HCT116 (cell line): ENCODE results near the gene ISCU. TPM values are rescaled to one million over a fixed set of nuclear protein-coding genes. Genes with fewer than 3 reads are reported as not detected.

ENCODE experiments used
- ATAC-seq: fragments of 200-7000 bp; cut with Tn5 transposase; 2 replicates; pipeline ENCODE4 v1.9.1; 2020; ENCODE audit warnings: mild to moderate bottlenecking, moderate library complexity
- BruUV-seq: library from RNA; stranded (reverse); fragments of 400-500 nt; replicated peaks from 2 replicates; lab custom pipeline; 2021; lab: Mats Ljungman, UMichigan
- CTCF ChIA-PET: fragments of 300-600 bp; sonication (Branson Sonifier 250); formaldehyde crosslinking; loops from one replicate; lab custom pipeline; 2021; ENCODE audit warnings: antibody characterized with exemption; lab: Charles Lee
- POLR2A ChIA-PET: fragments of 300-600, 350-600 bp; sonication (Branson Sonifier 250); formaldehyde crosslinking; loops from one replicate; lab custom pipeline; 2021; ENCODE audit warnings: antibody characterized with exemption; lab: Charles Lee
- RAD21 ChIA-PET, 2 experiments: fragments of 300-600 bp; sonication (Branson Sonifier 250); formaldehyde crosslinking; loops; one replicate each; lab custom pipeline; 2023; ENCODE audit warnings: low total read pairs in 2 of 2; ENCODE audit not compliant: uncharacterized antibody in 2 of 2, unreplicated experiment in 2 of 2, low non-redundant PET in 1 of 2; lab: Charles Lee
- DNase-seq: peaks from one replicate; pipeline ENCODE4 v3.0.0-alpha.2; 2010; ENCODE audit warnings: low read depth, low spot score
- H2AFZ ChIP-seq: fragments of 200-600 bp; shearing (Covaris generic), sonication (generic); 2 replicates; pipeline ENCODE4 v1.6.1; 2017; ENCODE audit warnings: low read depth, mixed run types, mixed read lengths, antibody characterized with exemption, low read length; ENCODE audit not compliant: poor library complexity, severe bottlenecking
- H3K27ac ChIP-seq: 2 replicates; pipeline ENCODE4 v1.5.1; 2012; ENCODE audit warnings: low read depth, low read length
- H3K27me3 ChIP-seq: fragments of 200-600 bp; sonication (generic); 2 replicates; pipeline ENCODE4 v1.6.1; 2016; ENCODE audit warnings: mixed run types, low read length, mixed read lengths; ENCODE audit not compliant: insufficient read depth
- H3K36me3 ChIP-seq, 2 experiments: fragments of 200-500 bp in 1 of 2; fragments of 200-600 bp in 1 of 2; sonication (Bioruptor generic) in 1 of 2; sonication (generic) in 1 of 2; 2 replicates each; pipeline versions ENCODE4 v1.5.1 to v1.6.1; 2014 to 2016; ENCODE audit warnings: low read length in 2 of 2, inconsistent platforms in 1 of 2, mixed read lengths in 1 of 2, mixed run types in 1 of 2; ENCODE audit not compliant: insufficient read depth in 2 of 2, control insufficient read depth in 1 of 2
- H3K4me1 ChIP-seq, 2 experiments: fragments of 200-600 bp in 1 of 2; sonication (generic) in 1 of 2; 2 replicates each; pipeline versions ENCODE4 v1.5.1 to v1.6.1; 2012 to 2017; ENCODE audit warnings: low read length in 2 of 2, inconsistent platforms in 1 of 2, mild to moderate bottlenecking in 1 of 2, mixed read lengths in 1 of 2, mixed run types in 1 of 2, moderate library complexity in 1 of 2; ENCODE audit not compliant: insufficient read depth in 2 of 2, control insufficient read depth in 1 of 2
- H3K4me2 ChIP-seq: fragments of 200-600 bp; sonication (generic); 2 replicates; pipeline ENCODE4 v1.6.1; 2017; ENCODE audit warnings: mixed run types, low read length, mixed read lengths
- H3K4me3 ChIP-seq, 2 experiments: fragments of 200-600 bp in 1 of 2; sonication (generic) in 1 of 2; replicated peaks in 1 of 2; 2 replicates each; pipeline ENCODE4 v1.5.1; 2011 to 2016; ENCODE audit warnings: low read length in 2 of 2, control low read depth in 1 of 2, low read depth in 1 of 2, mild to moderate bottlenecking in 1 of 2, mixed read lengths in 1 of 2, mixed run types in 1 of 2
- H3K79me2 ChIP-seq: fragments of 200-600 bp; sonication (generic); 2 replicates; pipeline ENCODE4 v1.6.1; 2017; ENCODE audit warnings: mild to moderate bottlenecking, mixed run types, low read length, moderate library complexity, mixed read lengths; ENCODE audit not compliant: insufficient read depth
- H3K9ac ChIP-seq: fragments of 200-600 bp; sonication (generic); 2 replicates; pipeline ENCODE4 v1.6.1; 2016; ENCODE audit warnings: low read length, mixed read lengths
- H3K9me2 ChIP-seq: fragments of 200-600 bp; sonication (generic), shearing (Covaris generic); 2 replicates; pipeline ENCODE4 v1.6.1; 2017; ENCODE audit warnings: mixed run types, mild to moderate bottlenecking, moderate library complexity; ENCODE audit not compliant: insufficient read depth
- H3K9me3 ChIP-seq, 2 experiments: fragments of 200-500 bp in 1 of 2; fragments of 200-600 bp in 1 of 2; sonication (Bioruptor generic) in 1 of 2; sonication (generic) in 1 of 2; 2 replicates each; pipeline ENCODE4 v1.6.1; 2014 to 2017; ENCODE audit warnings: low read length in 2 of 2, mixed read lengths in 2 of 2, inconsistent platforms in 1 of 2, low read depth in 1 of 2, mild to moderate bottlenecking in 1 of 2, mixed run types in 1 of 2, moderate library complexity in 1 of 2; ENCODE audit not compliant: control insufficient read depth in 1 of 2, insufficient read depth in 1 of 2
- H4K20me1 ChIP-seq: fragments of 200-600 bp; sonication (generic), shearing (Covaris generic); 2 replicates; pipeline ENCODE4 v1.6.1; 2017; ENCODE audit warnings: mixed run types, mild to moderate bottlenecking, moderate library complexity; ENCODE audit not compliant: insufficient read depth
- CEBPB ChIP-seq: IDR thresholded peaks from 2 replicates; pipeline ENCODE4 v1.6.1; 2012; ENCODE audit warnings: low read depth
- EGR1 ChIP-seq: IDR thresholded peaks from 2 replicates; pipeline ENCODE4 v1.6.1; 2012; ENCODE audit warnings: low read depth
- ELF1 ChIP-seq: IDR thresholded peaks from 2 replicates; pipeline ENCODE4 v1.6.1; 2012; ENCODE audit warnings: low read depth, borderline replicate concordance
- EZH2phosphoT487 ChIP-seq: fragments of 200-600 bp; IDR thresholded peaks from 2 replicates; pipeline ENCODE4 v1.6.1; 2018; ENCODE audit warnings: antibody characterized with exemption, borderline replicate concordance
- JUND ChIP-seq: IDR thresholded peaks from 2 replicates; pipeline ENCODE4 v1.6.1; 2012
- intact Hi-C: fragments of 100-400 bp; cut with micrococcal nuclease; formaldehyde crosslinking; loops from 2 replicates; pipeline ENCODE4 v1.10.0; 2022
- total RNA-seq: library from RNA; stranded (reverse); gene quantifications from one replicate; pipeline ENCODE4 v1.2.1, GENCODE V29; 2021; ENCODE audit not compliant: unreplicated experiment
- TF ChIP-seq, protein P1 (sequence below): IDR thresholded peaks from 2 replicates; pipeline ENCODE4 v1.6.1; 2011; ENCODE audit warnings: mild to moderate bottlenecking, low read length, moderate library complexity; ENCODE audit not compliant: insufficient replicate concordance; ENCODE audit errors: extremely low read depth
- TF ChIP-seq, protein P2 (sequence below): IDR thresholded peaks from 2 replicates; pipeline ENCODE4 v1.6.1; 2012

Gene ISCU
- total RNA-seq, 1 experiment from 2014 or later = 89.6 TPM

DNA sequence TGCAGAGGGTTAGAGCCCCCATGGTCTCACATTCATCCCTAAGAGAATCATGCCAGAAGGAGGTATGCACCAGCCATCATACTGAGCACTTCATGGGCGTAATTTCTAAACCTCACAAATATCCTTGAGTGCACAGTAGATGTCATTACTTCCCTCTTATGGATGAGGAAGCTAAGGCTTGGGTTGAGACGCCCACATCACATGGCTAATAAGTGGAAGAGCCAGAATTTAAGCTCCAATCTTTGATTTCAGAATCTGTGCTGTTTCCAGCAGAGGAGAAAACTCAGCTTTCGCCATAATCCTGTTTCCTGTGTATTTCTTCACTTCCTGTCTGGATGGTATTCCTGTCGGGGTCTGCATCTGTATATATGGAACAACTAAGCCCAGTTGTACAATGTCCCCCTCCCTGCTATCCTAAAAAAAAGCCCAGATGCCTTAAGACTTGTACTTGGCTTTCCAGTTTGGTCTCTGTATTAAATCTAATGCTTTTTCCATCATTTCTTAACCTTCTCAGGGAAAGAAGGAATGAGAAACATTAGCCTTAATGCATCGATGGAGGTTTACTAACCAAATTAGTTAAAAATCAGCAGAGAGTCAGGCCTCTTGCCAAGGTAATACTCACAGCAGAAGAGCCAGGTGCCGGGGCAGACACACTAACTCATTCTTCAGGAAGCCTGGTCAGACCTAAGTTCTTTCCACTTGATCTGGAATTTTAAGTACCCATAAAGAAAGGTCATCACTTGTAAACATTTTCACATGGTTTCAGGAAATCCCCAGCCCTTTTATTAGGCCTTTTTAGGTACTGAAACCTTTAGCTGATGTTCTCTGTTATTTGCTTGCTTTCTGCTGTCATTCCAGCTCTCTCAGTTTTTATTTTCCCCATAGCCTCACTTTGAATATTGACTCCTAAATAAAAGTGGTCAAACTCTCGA is 5.3 kb downstream of the ISCU start:
- POLR2A ChIA-PET = no interaction called here
- H3K36me3 ChIP-seq = peaks cover 26 to 38% of the 10 kb centered on the region in 2 experiments
- TF ChIP-seq EZH2phosphoT487 (no peak), EGR1 (no peak), CEBPB (no peak), ELF1 (no peak), JUND (no peak)
- TF ChIP-seq, protein P1, sequence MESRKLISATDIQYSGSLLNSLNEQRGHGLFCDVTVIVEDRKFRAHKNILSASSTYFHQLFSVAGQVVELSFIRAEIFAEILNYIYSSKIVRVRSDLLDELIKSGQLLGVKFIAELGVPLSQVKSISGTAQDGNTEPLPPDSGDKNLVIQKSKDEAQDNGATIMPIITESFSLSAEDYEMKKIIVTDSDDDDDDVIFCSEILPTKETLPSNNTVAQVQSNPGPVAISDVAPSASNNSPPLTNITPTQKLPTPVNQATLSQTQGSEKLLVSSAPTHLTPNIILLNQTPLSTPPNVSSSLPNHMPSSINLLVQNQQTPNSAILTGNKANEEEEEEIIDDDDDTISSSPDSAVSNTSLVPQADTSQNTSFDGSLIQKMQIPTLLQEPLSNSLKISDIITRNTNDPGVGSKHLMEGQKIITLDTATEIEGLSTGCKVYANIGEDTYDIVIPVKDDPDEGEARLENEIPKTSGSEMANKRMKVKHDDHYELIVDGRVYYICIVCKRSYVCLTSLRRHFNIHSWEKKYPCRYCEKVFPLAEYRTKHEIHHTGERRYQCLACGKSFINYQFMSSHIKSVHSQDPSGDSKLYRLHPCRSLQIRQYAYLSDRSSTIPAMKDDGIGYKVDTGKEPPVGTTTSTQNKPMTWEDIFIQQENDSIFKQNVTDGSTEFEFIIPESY = no peak
- TF ChIP-seq, protein P2, sequence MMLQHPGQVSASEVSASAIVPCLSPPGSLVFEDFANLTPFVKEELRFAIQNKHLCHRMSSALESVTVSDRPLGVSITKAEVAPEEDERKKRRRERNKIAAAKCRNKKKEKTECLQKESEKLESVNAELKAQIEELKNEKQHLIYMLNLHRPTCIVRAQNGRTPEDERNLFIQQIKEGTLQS = no peak

More for the DNA sequence above, 5.3 kb downstream of the ISCU start:
- ChIA-PET CTCF (interaction anchor here (0.9 to 2.1 kb wide), 2 partner anchors 50 to 51 kb away, joined by 3 to 11 read pairs; no protein-coding TSS in a partner anchor), RAD21 (no interaction called here)
- no peak overlapping the region for H3K9ac ChIP-seq
- no peaks in the 10 kb centered on the region for H3K9me2 ChIP-seq
- no peak overlapping the region for H3K4me3 ChIP-seq
- intact Hi-C loops = loop anchor here (5.0 to 10.0 kb wide), 2 partner anchors 267 to 385 kb away; no protein-coding TSS in a partner anchor
- H3K27me3 ChIP-seq = no peaks in the 10 kb centered on the region
- H3K4me2 ChIP-seq = no peak overlapping the region
- BruUV-seq = no TSS peak
- H3K9me3 ChIP-seq = no peaks in the 10 kb centered on the region
- peaks cover 22% of the 10 kb centered on the region for H3K79me2 ChIP-seq
- H4K20me1 ChIP-seq = no peaks in the 10 kb centered on the region
- no peak for DNase-seq
- no peak for ATAC-seq
- H3K4me1 ChIP-seq = peaks cover 23 to 34% of the 10 kb centered on the region in 2 experiments
- H2AFZ ChIP-seq = no peak overlapping the region
- H3K27ac ChIP-seq = no peak overlapping the region
